ENCODE measurements around the gene MEIG1. TPM values are rescaled to one million over a fixed set of nuclear protein-coding genes. Genes with fewer than 3 reads are reported as not detected.

The MEIG1 gene
- total RNA-seq, 3 donors from 2014 or later (not counting 1 experiment from before 2014, with no cell fraction given) = not detected

GRCh38 chr10:14925268-14925667 is 33.9 kb upstream of the MEIG1 start:
- ATAC-seq (no peak), DNase-seq (no peak)
- TF ChIP-seq CTCF (IDR thresholded peaks at IDR 0.05) = no peak
- Mint-ChIP-seq H3K27ac (no peak overlapping the region), H3K4me1 (peaks cover 0 to 5% of the 10 kb centered on the region in 2 donors), H3K27me3 (ENCODE audit: low read depth in 2 of 2) (no peaks in the 10 kb centered on the region), H3K36me3 (peaks cover 22% of the 10 kb centered on the region), H3K9me3 (no peaks in the 10 kb centered on the region), H3K4me3 (no peak overlapping the region)
- H3K36me3 ChIP-seq (ENCODE audit: control insufficient read depth, insufficient read depth, low read length) = peaks cover 76% of the 10 kb centered on the region
- no peaks in the 10 kb centered on the region for H3K4me1 ChIP-seq (ENCODE audit: control insufficient read depth, insufficient read depth, low read length)
- H3K27ac ChIP-seq (ENCODE audit: low read length) = no peak overlapping the region
- H3K4me3 ChIP-seq (ENCODE audit: low read length) = no peak overlapping the region
- no peaks in the 10 kb centered on the region for H3K9me3 ChIP-seq (ENCODE audit: control insufficient read depth, insufficient read depth, low read length)
- WGBS (ENCODE audit: insufficient coverage) = 100% methylated on average over 1 of the region's 2 CpGs
- H3K27me3 ChIP-seq (ENCODE audit: control insufficient read depth, insufficient read depth, low read length) = no peaks in the 10 kb centered on the region
- intact Hi-C loops (cut with micrococcal nuclease) = no loop called here

- no peak for ATAC-seq
- no peak overlapping the region for H3K27ac ChIP-seq (ENCODE audit: low read length)
- WGBS (ENCODE audit: insufficient coverage) = 94% methylated on average over 8 of the region's 8 CpGs
Observed at GRCh38 chr10:14926061-14926470, 33.1 kb upstream of the MEIG1 start.

GRCh38 chr10:14926722-14927416 is 32.3 kb upstream of the MEIG1 start:
- Mint-ChIP-seq H3K27ac (no peak overlapping the region), H3K4me1 (peaks cover 0 to 5% of the 10 kb centered on the region in 2 donors), H3K36me3 (peaks cover 12% of the 10 kb centered on the region), H3K27me3 (ENCODE audit: low read depth in 2 of 2) (no peaks in the 10 kb centered on the region), H3K9me3 (no peaks in the 10 kb centered on the region), H3K4me3 (no peak overlapping the region)
- no peak for TF ChIP-seq CTCF (IDR thresholded peaks at IDR 0.05)
- DNase-seq (no peak), ATAC-seq (no peak)
- no peaks in the 10 kb centered on the region for H3K4me1 ChIP-seq (ENCODE audit: control insufficient read depth, insufficient read depth, low read length)
- H3K27me3 ChIP-seq (ENCODE audit: control insufficient read depth, insufficient read depth, low read length) = no peaks in the 10 kb centered on the region
- intact Hi-C loops (cut with micrococcal nuclease) = no loop called here
- no peak overlapping the region for H3K27ac ChIP-seq (ENCODE audit: low read length)
- H3K9me3 ChIP-seq (ENCODE audit: control insufficient read depth, insufficient read depth, low read length) = no peaks in the 10 kb centered on the region
- WGBS (ENCODE audit: insufficient coverage) = 91% methylated on average over 12 of the region's 13 CpGs
- H3K36me3 ChIP-seq (ENCODE audit: control insufficient read depth, insufficient read depth, low read length) = peaks cover 77% of the 10 kb centered on the region
- H3K4me3 ChIP-seq (ENCODE audit: low read length) = no peak overlapping the region

More at GRCh38 chr10:14926061-14926470, 33.1 kb upstream of the MEIG1 start:
- no peaks in the 10 kb centered on the region for H3K27me3 ChIP-seq (ENCODE audit: control insufficient read depth, insufficient read depth, low read length)
- H3K36me3 ChIP-seq (ENCODE audit: control insufficient read depth, insufficient read depth, low read length) = peaks cover 77% of the 10 kb centered on the region
- H3K9me3 ChIP-seq (ENCODE audit: control insufficient read depth, insufficient read depth, low read length) = no peaks in the 10 kb centered on the region
- no peak overlapping the region for H3K27ac Mint-ChIP-seq
- H3K4me1 ChIP-seq (ENCODE audit: control insufficient read depth, insufficient read depth, low read length) = no peaks in the 10 kb centered on the region
- H3K36me3 Mint-ChIP-seq = peaks cover 20% of the 10 kb centered on the region
- no peak for TF ChIP-seq CTCF (IDR thresholded peaks at IDR 0.05)
- no peak overlapping the region for H3K4me3 Mint-ChIP-seq
- intact Hi-C loops (cut with micrococcal nuclease) = no loop called here
- no peak for DNase-seq
- no peaks in the 10 kb centered on the region for H3K27me3 Mint-ChIP-seq (ENCODE audit: low read depth in 2 of 2)
- H3K4me1 Mint-ChIP-seq = peaks cover 0 to 5% of the 10 kb centered on the region in 2 donors
- no peaks in the 10 kb centered on the region for H3K9me3 Mint-ChIP-seq
- no peak overlapping the region for H3K4me3 ChIP-seq (ENCODE audit: low read length)

- intact Hi-C loops (cut with micrococcal nuclease) = no loop called here
- peaks cover 72% of the 10 kb centered on the region for H3K36me3 ChIP-seq (ENCODE audit: control insufficient read depth, insufficient read depth, low read length)
- H3K4me1 ChIP-seq (ENCODE audit: control insufficient read depth, insufficient read depth, low read length) = no peaks in the 10 kb centered on the region
Observed at GRCh38 chr10:14930610-14931009, 28.6 kb upstream of the MEIG1 start.

More at GRCh38 chr10:14930610-14931009, 28.6 kb upstream of the MEIG1 start:
- DNase-seq (no peak), ATAC-seq (no peak)
- H3K27me3 Mint-ChIP-seq (ENCODE audit: low read depth in 2 of 2) = no peaks in the 10 kb centered on the region
- Histone ChIP-seq H3K27ac (ENCODE audit: low read length) (no peak overlapping the region), H3K9me3 (ENCODE audit: control insufficient read depth, insufficient read depth, low read length) (no peaks in the 10 kb centered on the region), H3K4me3 (ENCODE audit: low read length) (no peak overlapping the region), H3K27me3 (ENCODE audit: control insufficient read depth, insufficient read depth, low read length) (no peaks in the 10 kb centered on the region)
- no peaks in the 10 kb centered on the region for H3K9me3 Mint-ChIP-seq
- H3K27ac Mint-ChIP-seq = no peak overlapping the region
- TF ChIP-seq CTCF (IDR thresholded peaks at IDR 0.05) = no peak
- 99% methylated on average over 5 of the region's 10 CpGs for WGBS (ENCODE audit: insufficient coverage)
- no peak overlapping the region for H3K4me3 Mint-ChIP-seq
- H3K36me3 Mint-ChIP-seq = peaks cover 5% of the 10 kb centered on the region
- H3K4me1 Mint-ChIP-seq = peaks cover 0 to 5% of the 10 kb centered on the region in 2 donors
